ENCODE results near the gene LYZL4. TPM values are rescaled to one million over a fixed set of nuclear protein-coding genes. Genes with fewer than 3 reads are reported as not detected.

LYZL4 gene
- total RNA-seq, 2 donors from 2014 or later: not detected

DNA sequence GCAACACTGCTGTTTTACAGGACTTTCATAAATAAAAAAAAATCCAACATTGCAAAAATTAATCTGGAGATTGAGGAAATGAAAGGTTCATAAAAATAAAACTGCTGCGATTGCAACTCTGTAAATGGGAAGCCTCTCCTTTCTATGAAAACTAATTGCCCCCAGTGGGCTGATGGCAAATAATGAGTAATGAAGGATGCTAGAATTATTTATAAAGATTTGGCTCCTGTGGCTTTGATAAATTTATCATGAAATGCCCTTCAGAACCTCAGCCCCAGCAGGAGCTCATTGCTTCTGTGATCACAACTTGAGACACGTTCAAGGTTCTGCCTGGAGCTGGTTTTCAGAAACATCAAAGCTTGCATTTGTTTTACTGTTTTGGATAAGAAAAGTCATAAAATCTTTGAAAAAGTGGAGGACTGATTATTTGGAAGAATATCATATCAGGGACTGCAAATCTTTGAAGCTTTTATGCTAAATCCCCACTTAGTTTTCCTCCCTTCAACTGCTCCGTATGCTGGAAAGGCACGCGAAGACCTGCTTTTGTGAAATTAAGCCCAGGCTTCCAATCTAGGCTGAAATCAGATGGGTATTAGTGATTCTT is 24.5 kb upstream of the LYZL4 start:
- H3K27ac Mint-ChIP-seq: no peak overlapping the region
- no peak for DNase-seq (ENCODE audit: low spot score in 2 of 2)
- H3K9me3 Mint-ChIP-seq: peaks cover 4 to 17% of the 10 kb centered on the region in 2 donors
- no peak for ATAC-seq
- peaks cover 14% of the 10 kb centered on the region in 2 donors for H3K36me3 Mint-ChIP-seq

GRCh38 chr3:42432485-42432884 is 22.1 kb upstream of the LYZL4 start:
- Mint-ChIP-seq H3K27ac (no peak overlapping the region), H3K36me3 (peaks cover 14% of the 10 kb centered on the region in 2 donors), H3K9me3 (peaks cover 4 to 17% of the 10 kb centered on the region in 2 donors)
- ATAC-seq: no peak
- DNase-seq (ENCODE audit: low spot score in 2 of 2): no peak

DNA sequence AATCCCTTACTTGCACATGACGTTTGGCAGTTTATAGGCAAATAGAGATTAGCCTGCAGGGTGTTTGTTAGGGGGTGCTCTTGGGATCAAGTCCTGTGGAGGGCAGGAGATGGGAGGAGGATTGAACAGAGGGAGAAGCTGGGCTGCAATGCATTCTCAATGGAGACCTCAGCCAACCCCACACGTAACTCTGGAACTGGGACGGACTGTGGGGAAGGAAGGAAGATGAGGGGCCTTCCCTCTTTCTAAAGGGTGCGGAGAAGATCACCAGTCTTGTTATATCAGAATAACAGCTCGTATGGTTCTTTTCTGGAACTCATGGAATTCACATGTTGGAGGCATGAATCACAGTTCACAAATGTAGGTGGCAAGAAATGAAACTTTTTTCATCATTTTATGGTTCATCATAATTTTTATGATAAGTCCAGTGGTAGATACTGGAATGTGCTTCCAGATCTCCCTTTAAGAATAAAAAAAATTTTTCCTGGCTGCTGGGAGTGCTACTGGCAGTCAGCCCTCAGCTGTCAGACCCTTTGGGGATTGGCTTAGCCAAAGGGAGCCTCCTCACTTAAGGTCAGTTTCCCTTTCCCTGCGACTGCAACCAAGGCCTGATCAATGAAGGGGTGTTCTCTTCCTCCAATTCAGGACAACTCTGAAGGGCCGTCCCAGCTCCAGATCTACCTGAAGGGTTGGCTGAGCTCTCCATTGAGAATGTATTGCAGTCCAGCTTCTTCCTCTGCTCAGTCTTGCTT is 20.5 kb upstream of the LYZL4 start:
- DNase-seq (ENCODE audit: low spot score in 2 of 2) (no peak), ATAC-seq (no peak)
- no peak overlapping the region for H3K27ac Mint-ChIP-seq
- peaks cover 4 to 17% of the 10 kb centered on the region in 2 donors for H3K9me3 Mint-ChIP-seq
- peaks cover 14% of the 10 kb centered on the region in 2 donors for H3K36me3 Mint-ChIP-seq

- ATAC-seq (no peak), DNase-seq (ENCODE audit: low spot score in 2 of 2) (no peak)
- Mint-ChIP-seq H3K9me3 (peaks cover 4 to 17% of the 10 kb centered on the region in 2 donors), H3K27ac (no peak overlapping the region), H3K36me3 (peaks cover 14% of the 10 kb centered on the region in 2 donors)
Measured at GRCh38 chr3:42428830-42429229, 18.4 kb upstream of the LYZL4 start.

GRCh38 chr3:42425736-42426407 is 15.5 kb upstream of the LYZL4 start:
- no peak overlapping the region for H3K27ac Mint-ChIP-seq
- H3K9me3 Mint-ChIP-seq: no peaks in the 10 kb centered on the region
- no peaks in the 10 kb centered on the region for H3K36me3 Mint-ChIP-seq
- ATAC-seq (no peak), DNase-seq (ENCODE audit: low spot score in 2 of 2) (no peak)

DNA sequence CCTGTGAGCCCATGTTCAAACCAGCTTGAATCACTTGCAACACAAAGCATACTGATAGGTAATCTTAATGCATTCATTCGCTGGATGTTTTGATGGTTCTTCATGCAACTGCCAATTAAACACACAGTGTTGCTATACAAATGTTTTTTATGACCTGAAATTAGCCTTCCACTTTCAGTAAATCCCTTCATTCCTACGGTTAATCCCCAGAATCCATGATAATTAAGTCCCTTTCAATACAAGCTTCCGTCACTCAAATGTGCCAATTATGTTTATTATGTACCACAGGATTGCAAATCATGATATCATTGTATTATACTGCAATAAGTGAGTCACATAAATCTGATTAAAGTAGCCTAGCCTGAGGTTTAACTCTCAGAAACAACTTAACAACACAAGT is 14.5 kb upstream of the LYZL4 start:
- DNase-seq (ENCODE audit: low spot score in 2 of 2) (no peak), ATAC-seq (no peak)
- no peaks in the 10 kb centered on the region for H3K9me3 Mint-ChIP-seq
- H3K27ac Mint-ChIP-seq: no peak overlapping the region
- H3K36me3 Mint-ChIP-seq: no peaks in the 10 kb centered on the region

GRCh38 chr3:42421818-42422796 is 11.7 kb upstream of the LYZL4 start:
- H3K27ac Mint-ChIP-seq: no peak overlapping the region
- no peak for ATAC-seq

GRCh38 chr3:42419563-42419962 is 9.2 kb upstream of the LYZL4 start:
- ATAC-seq: no peak
- no peak overlapping the region for H3K27ac Mint-ChIP-seq

More at GRCh38 chr3:42421818-42422796, 11.7 kb upstream of the LYZL4 start:
- DNase-seq (ENCODE audit: low spot score in 2 of 2): no peak
- Mint-ChIP-seq H3K9me3 (no peaks in the 10 kb centered on the region), H3K36me3 (no peaks in the 10 kb centered on the region)

DNA sequence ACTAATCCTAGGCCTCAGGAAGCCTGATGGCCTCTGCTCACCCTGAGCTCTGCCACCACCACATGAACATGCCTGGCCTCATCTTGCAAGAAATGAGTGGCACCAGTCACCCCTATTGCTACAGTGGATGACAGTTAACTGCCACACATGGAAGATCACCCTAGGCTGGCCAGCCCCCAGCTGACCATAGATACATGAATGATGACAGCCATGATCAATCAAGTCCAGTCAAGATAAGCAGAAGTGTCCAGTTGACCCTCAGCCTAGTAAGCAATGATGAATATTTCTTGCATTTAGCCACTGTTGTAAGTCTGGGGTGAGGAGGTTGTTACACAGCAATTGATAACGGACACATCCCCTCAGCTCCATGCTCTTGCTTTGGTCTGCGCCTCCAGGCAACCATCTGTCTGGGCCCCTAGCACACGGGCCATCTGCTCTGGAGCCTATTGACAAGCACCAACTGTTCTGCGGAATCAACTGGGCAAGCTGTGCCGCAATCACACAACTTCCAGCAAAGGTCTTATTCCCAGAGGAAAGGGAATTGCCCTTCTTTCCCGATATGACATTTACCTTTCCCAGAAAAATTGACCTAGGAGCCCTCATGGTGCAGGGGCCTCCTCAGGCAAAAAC is 2.2 kb upstream of the LYZL4 start:
- DNase-seq (ENCODE audit: low spot score in 2 of 2) (no peak), ATAC-seq (no peak)
- Mint-ChIP-seq H3K27ac (no peak overlapping the region), H3K36me3 (no peaks in the 10 kb centered on the region), H3K9me3 (no peaks in the 10 kb centered on the region)

More at GRCh38 chr3:42419563-42419962, 9.2 kb upstream of the LYZL4 start:
- H3K36me3 Mint-ChIP-seq: no peaks in the 10 kb centered on the region
- H3K9me3 Mint-ChIP-seq: no peaks in the 10 kb centered on the region
- DNase-seq (ENCODE audit: low spot score in 2 of 2): no peak

- no peak for DNase-seq (ENCODE audit: low spot score in 2 of 2)
- Mint-ChIP-seq H3K36me3 (no peaks in the 10 kb centered on the region), H3K27ac (no peak overlapping the region), H3K9me3 (no peaks in the 10 kb centered on the region)
- ATAC-seq: no peak
Measured at GRCh38 chr3:42411429-42411828, 1.0 kb upstream of the LYZL4 start.

DNA sequence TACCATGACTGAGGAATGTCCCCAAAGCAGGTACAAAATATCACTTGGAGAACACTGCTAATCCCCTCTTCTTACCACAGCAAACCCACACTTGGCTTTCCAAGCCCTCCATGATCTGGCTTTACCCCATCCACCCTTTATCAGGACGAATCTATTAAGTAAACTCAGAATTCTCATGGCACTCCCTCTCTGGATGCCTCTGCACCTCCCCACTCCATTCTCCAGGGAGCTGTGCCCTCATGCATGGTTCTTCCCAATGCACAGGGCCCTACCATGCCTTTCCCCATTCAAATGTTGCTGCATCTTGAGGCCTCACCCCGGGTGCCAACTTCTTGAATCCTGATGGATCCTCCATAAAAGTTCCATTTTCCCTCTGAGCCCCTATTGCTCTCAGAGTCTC is 2.3 kb downstream of the LYZL4 start:
- no peak for ATAC-seq
- no peak overlapping the region for H3K27ac Mint-ChIP-seq
- no peak for DNase-seq (ENCODE audit: low spot score in 2 of 2)
- no peaks in the 10 kb centered on the region for H3K36me3 Mint-ChIP-seq
- no peaks in the 10 kb centered on the region for H3K9me3 Mint-ChIP-seq

- ATAC-seq (no peak), DNase-seq (ENCODE audit: low spot score in 2 of 2) (no peak)
- peak overlapping the region in 1 of 2 donors; percentile 64 for H3K27ac Mint-ChIP-seq
- H3K36me3 Mint-ChIP-seq: no peaks in the 10 kb centered on the region
- no peaks in the 10 kb centered on the region for H3K9me3 Mint-ChIP-seq
Measured at GRCh38 chr3:42406727-42407450, 3.5 kb downstream of the LYZL4 start.

- Mint-ChIP-seq H3K36me3 (no peaks in the 10 kb centered on the region), H3K27ac (no peak overlapping the region), H3K9me3 (no peaks in the 10 kb centered on the region)
- DNase-seq (ENCODE audit: low spot score in 2 of 2): no peak
- no peak for ATAC-seq
Measured at GRCh38 chr3:42405857-42406256, 4.6 kb downstream of the LYZL4 start.

- Mint-ChIP-seq H3K9me3 (no peaks in the 10 kb centered on the region), H3K36me3 (no peaks in the 10 kb centered on the region), H3K27ac (no peak overlapping the region)
- ATAC-seq (no peak), DNase-seq (ENCODE audit: low spot score in 2 of 2) (no peak)
Measured at GRCh38 chr3:42403737-42404136, 6.7 kb downstream of the LYZL4 start.

DNA sequence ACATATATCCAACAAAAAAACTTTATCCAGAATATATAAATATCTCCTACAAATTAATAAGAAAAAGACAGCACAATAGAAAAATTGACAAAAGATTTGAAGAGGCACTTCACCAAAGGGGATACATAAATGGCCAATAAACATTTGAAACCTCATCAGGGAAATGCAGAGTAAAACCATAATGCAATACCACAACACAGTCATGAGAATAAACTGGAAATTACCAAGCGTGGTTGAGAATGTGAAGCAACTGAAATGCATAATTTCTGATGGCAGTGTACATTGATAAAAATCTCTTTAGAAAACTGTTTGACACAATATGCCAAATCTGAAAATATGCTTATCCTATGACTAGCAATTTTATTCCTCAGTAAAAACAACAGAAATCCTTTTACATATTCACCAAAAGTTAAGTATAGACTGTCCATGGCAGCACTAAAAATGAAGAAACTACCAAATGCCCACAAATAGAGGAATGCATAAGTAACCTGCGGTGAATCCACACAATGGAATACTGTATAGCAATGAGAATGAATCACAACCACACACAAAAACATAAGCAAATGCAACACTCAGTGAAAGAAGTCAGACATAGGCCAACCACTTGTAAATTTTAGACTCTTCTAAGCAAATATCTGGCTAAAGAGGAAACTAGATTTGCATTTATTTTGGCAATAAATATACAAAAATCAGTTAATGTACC is 7.9 kb downstream of the LYZL4 start:
- Mint-ChIP-seq H3K36me3 (no peaks in the 10 kb centered on the region), H3K27ac (no peak overlapping the region), H3K9me3 (no peaks in the 10 kb centered on the region)
- no peak for DNase-seq (ENCODE audit: low spot score in 2 of 2)
- ATAC-seq: no peak

Measured in activated naive CD4-positive, alpha-beta T cell treated with anti-CD3 and anti-CD28 coated beads, Interleukin-2, amount 50 U/mL, for 72 hours (primary cell).